ENCODE measurements around the gene BEX5. TPM values are rescaled to one million over a fixed set of nuclear protein-coding genes. Genes with fewer than 3 reads are reported as not detected.
"Not testable (repeated sequence)": the region's sequence is repeated elsewhere in the genome, so short reads cannot be mapped to it uniquely, and the experiment has no call there.

The BEX5 gene
- total RNA-seq (10 to 100 TPM in 1 of 5 experiments, 1 to 10 TPM in 4; 1.8 to 10.1 (median 6.8) TPM), polyA plus RNA-seq (10 to 100 TPM; 11.5 to 13.2 TPM), total RNA-seq (9.2 reads per million, percentile 34 among the genes with 10 or more reads in this experiment)

DNA sequence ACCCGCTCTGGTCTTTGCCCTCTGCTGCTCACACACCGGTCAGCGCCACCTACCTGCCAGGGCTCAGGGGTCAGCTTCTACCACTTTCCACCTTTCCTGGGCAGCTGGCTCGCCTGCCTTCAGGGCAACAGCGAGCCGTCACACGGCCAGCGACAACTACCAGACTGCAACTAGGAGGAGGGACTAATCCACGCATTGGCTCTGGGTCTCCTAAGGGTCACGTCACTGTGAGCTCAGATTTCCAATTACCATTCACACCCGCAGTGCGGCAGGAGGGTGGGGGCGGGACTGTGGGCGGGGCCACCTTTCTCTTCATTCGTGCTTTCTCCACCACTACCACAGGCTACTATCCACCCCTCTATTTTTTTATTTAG is at the start of gene BEX5:
Gene BEX5 (minus strand): TSS at position 172 of the 374 bp plus-strand sequence. CDS start 1,712 bp downstream, outside the sequence.
- Histone ChIP-seq H3K36me3 (ENCODE audit: control insufficient read depth in 2 of 3, insufficient read depth in 3 of 3, low read length in 3 of 3) (no peaks in the 10 kb centered on the region), H3K27me3 (ENCODE audit: control insufficient read depth in 2 of 2, insufficient read depth in 2 of 2, low read length in 2 of 2) (no peaks in the 10 kb centered on the region), H3K4me3 (ENCODE audit: low read length) (peak within 1 kb of the TSS; percentile 74), H3K9me3 (ENCODE audit: control insufficient read depth in 2 of 3, low read length in 3 of 3) (no peaks in the 10 kb centered on the region), H3K4me1 (ENCODE audit: control insufficient read depth in 2 of 2, insufficient read depth in 2 of 2, low read length in 2 of 2) (no peaks in the 10 kb centered on the region), H3K27ac (ENCODE audit: low read depth, low read length) (peak within 1 kb of the TSS; percentile 83)
- Mint-ChIP-seq H3K4me1 (peaks cover 4 to 20% (median 5%) of the 10 kb centered on the region in 7 donors), H3K4me3 (peak within 1 kb of the TSS; percentile 92 to 99 (median 98)), H3K9me3 (no peaks in the 10 kb centered on the region), H3K27ac (peak within 1 kb of the TSS; percentile 92 to 99 (median 96)), H3K27me3 (peaks cover 0 to 6% (median 0%) of the 10 kb centered on the region in 5 donors), H3K36me3 (no peaks in the 10 kb centered on the region)
- DNase-seq (peak in 8 of 9 donors; percentile 20 to 74 (median 62)), ATAC-seq (peak; percentile 98)
- intact Hi-C loops (cut with micrococcal nuclease): loop anchor here (1.0 to 5.0 kb wide), 14 partner anchors 27 to 1763 kb away; partner anchors contain the start of genes ARMCX6 (in 1 of the 2), GPRASP1 (in 1 of the 2), GPRASP2 (in 1 of the 2) and MORF4L2 (in 1 of the 2)
- CTCF ChIA-PET: no interaction called here
- POLR2A ChIA-PET: interaction anchor here (0.6 to 1.2 kb wide), 2 partner anchors 224 to 1106 kb away, joined by 5 to 8 read pairs; partner anchors contain the start of gene ZMAT1

DNA sequence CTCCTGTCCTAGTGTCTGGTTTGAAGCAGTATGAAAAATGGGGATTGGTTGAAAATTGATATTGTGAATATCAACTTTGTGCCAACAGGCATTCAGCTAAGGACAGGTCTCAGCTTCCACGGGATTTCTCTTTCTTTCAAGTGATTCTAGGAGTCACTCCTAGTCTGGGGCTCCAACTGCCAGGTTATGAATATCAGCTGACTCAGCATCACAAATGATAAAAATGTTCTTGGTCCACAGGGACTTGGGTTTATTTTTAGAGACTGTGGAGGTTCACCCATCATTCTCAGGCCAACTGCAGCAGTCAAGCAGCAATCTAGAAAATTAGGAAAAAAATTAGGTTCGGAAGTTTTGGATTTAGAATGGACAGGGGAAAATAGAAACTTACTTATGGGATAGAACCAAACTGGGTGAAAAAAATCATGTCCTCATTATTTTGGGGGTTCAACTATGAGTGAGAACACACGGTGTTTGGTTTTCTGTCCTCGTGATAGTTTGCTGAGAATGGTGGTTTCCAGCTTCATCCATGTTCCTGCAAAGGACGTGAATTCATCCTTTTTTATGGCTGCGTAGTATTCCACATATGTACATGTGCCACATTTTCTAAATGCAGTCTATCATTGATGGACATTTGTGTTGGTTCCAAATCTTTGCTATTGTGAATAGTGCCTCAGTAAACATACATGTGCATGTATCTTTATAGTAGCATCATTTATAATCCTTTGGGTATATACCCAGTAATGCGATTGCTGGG is 30.4 kb upstream of the BEX5 start:
- Histone ChIP-seq H3K27me3 (ENCODE audit: control insufficient read depth in 2 of 2, insufficient read depth in 2 of 2, low read length in 2 of 2) (no peaks in the 10 kb centered on the region), H3K4me1 (ENCODE audit: control insufficient read depth in 2 of 2, insufficient read depth in 2 of 2, low read length in 2 of 2) (no peaks in the 10 kb centered on the region), H3K36me3 (ENCODE audit: control insufficient read depth in 2 of 3, insufficient read depth in 3 of 3, low read length in 3 of 3) (no peaks in the 10 kb centered on the region), H3K4me3 (ENCODE audit: low read length) (no peak overlapping the region), H3K27ac (ENCODE audit: low read depth, low read length) (no peak overlapping the region), H3K9me3 (ENCODE audit: control insufficient read depth in 2 of 3, low read length in 3 of 3) (no peaks in the 10 kb centered on the region)
- Mint-ChIP-seq H3K4me3 (no peak overlapping the region), H3K36me3 (peaks cover 0 to 3% (median 0%) of the 10 kb centered on the region in 5 donors), H3K27me3 (peaks cover 0 to 5% (median 3%) of the 10 kb centered on the region in 5 donors), H3K9me3 (peaks cover 0 to 14% (median 9%) of the 10 kb centered on the region in 11 donors), H3K4me1 (no peaks in the 10 kb centered on the region), H3K27ac (no peak overlapping the region)
- intact Hi-C loops (cut with micrococcal nuclease): no loop called here
- DNase-seq: no peak
- ATAC-seq: no peak
- ChIA-PET CTCF (no interaction called here), POLR2A (no interaction called here)

DNA sequence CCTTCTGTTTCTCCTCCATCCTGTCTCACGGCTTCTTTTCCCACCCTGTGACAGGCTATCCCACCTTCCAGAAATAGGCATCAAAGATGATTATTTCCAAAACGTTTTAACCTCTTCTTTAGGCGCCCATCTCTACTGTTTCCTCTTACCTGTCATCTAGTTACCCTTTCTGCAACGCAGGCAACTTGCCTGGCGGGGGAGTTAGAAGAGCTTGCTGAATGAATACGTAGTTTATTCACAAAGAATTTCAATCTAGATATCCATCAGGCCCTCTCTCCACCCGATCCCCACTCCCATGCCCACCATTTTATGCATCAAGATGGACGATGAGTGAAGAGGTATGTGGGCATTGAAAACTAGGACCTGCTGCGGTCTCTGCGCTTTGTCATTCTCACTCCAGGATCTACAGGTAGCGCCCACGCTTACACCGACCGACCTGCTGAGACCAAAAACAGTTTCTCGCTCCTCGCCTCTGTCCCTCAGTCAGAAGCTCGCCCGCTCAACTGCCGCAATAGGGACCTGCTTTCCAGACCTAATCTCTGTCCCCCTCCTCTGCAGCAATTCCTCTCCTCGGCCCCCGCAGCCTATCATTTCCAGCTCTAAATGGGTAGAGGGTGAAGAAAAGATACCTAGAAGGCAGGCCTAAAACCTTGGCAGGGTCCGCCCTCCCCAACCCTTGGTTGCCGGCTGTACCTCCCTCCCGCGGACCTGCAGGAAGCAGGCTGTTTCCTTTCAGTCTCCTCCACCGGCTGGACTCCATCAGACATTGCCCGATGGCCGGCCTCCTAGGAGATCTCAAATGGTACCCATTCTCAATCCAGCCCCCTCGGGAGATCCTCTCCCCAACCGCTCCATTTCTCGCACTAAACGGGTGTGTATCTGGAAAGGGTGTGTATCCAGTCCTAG is 624 bp downstream of the BEX5 start:
- ATAC-seq (peak; percentile 54), DNase-seq (peak in 8 of 9 donors; percentile 5 to 45 (median 37))
- Histone ChIP-seq H3K4me3 (ENCODE audit: low read length) (peak overlapping the region; percentile 74), H3K27ac (ENCODE audit: low read depth, low read length) (peak overlapping the region; percentile 83), H3K27me3 (ENCODE audit: control insufficient read depth in 2 of 2, insufficient read depth in 2 of 2, low read length in 2 of 2) (no peaks in the 10 kb centered on the region), H3K4me1 (ENCODE audit: control insufficient read depth in 2 of 2, insufficient read depth in 2 of 2, low read length in 2 of 2) (no peaks in the 10 kb centered on the region), H3K36me3 (ENCODE audit: control insufficient read depth in 2 of 3, insufficient read depth in 3 of 3, low read length in 3 of 3) (no peaks in the 10 kb centered on the region), H3K9me3 (ENCODE audit: control insufficient read depth in 2 of 3, low read length in 3 of 3) (no peaks in the 10 kb centered on the region)
- ChIA-PET CTCF (no interaction called here), POLR2A (interaction anchor here (1.2 kb wide), 1 partner anchor 224 kb away, joined by 8 read pairs; the partner anchor contains the start of gene ZMAT1)
- Mint-ChIP-seq H3K4me3 (peak overlapping the region; percentile 92 to 99 (median 98)), H3K27ac (peak overlapping the region; percentile 92 to 99 (median 96)), H3K27me3 (peaks cover 0 to 3% (median 0%) of the 10 kb centered on the region in 5 donors), H3K9me3 (no peaks in the 10 kb centered on the region), H3K36me3 (no peaks in the 10 kb centered on the region), H3K4me1 (peaks cover 3 to 20% (median 5%) of the 10 kb centered on the region in 7 donors)
- intact Hi-C loops (cut with micrococcal nuclease): loop anchor here (1.0 to 5.0 kb wide), 12 partner anchors 26 to 1764 kb away; partner anchors contain the start of genes ARMCX6 (in 1 of the 2), GPRASP1 (in 1 of the 2), GPRASP2 (in 1 of the 2) and TIMM8A (in 1 of the 2)

DNA sequence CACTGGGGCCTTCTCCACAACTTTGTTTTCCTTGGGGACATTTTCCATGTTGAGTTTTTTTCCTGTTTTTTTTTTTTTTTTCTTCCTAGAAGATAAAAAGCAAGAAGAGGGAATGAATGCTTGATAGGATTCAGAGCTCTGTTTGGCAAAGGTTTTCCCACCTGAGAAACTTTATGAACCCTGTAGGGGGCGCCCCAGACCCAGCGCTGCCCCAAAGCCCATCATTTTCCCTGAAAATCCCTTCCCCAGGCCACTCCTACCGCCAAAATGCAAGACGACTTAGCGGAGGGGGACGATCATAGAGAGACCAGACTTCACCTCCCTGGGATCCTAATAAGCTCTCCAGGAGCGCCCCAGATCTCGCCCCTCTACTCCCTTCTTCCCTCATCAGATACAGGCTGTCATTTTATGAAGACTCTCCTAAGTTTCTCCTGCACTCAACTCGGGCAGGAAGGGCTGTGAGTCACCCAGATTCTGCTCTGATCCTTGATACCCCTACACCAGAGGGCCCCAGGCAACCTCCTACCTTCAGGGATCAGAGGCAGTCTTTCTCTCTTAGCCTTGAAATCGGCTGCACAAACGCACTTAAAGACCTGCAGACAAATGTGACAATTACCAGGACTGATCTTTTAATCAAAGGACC is 1.4 kb downstream of the BEX5 start:
- Mint-ChIP-seq H3K27ac (peak overlapping the region; percentile 92 to 99 (median 96)), H3K4me1 (peaks cover 3 to 20% (median 5%) of the 10 kb centered on the region in 7 donors), H3K9me3 (no peaks in the 10 kb centered on the region), H3K27me3 (no peaks in the 10 kb centered on the region), H3K4me3 (peak overlapping the region; percentile 92 to 99 (median 98)), H3K36me3 (no peaks in the 10 kb centered on the region)
- CTCF ChIA-PET: no interaction called here
- POLR2A ChIA-PET: no interaction called here
- Histone ChIP-seq H3K27me3 (ENCODE audit: control insufficient read depth in 2 of 2, insufficient read depth in 2 of 2, low read length in 2 of 2) (no peaks in the 10 kb centered on the region), H3K27ac (ENCODE audit: low read depth, low read length) (peak overlapping the region; percentile 83), H3K4me3 (ENCODE audit: low read length) (peak overlapping the region; percentile 74), H3K9me3 (ENCODE audit: control insufficient read depth in 2 of 3, low read length in 3 of 3) (no peaks in the 10 kb centered on the region), H3K36me3 (ENCODE audit: control insufficient read depth in 2 of 3, insufficient read depth in 3 of 3, low read length in 3 of 3) (no peaks in the 10 kb centered on the region), H3K4me1 (ENCODE audit: control insufficient read depth in 2 of 2, insufficient read depth in 2 of 2, low read length in 2 of 2) (no peaks in the 10 kb centered on the region)
- DNase-seq: peak in 6 of 9 donors; percentile 2 to 15 (median 4)
- intact Hi-C loops (cut with micrococcal nuclease): loop anchor here in 1 of 2 donors (2.0 kb wide), 4 partner anchors 26 to 1764 kb away; partner anchors contain the start of gene GPRASP1
- ATAC-seq: no peak

DNA sequence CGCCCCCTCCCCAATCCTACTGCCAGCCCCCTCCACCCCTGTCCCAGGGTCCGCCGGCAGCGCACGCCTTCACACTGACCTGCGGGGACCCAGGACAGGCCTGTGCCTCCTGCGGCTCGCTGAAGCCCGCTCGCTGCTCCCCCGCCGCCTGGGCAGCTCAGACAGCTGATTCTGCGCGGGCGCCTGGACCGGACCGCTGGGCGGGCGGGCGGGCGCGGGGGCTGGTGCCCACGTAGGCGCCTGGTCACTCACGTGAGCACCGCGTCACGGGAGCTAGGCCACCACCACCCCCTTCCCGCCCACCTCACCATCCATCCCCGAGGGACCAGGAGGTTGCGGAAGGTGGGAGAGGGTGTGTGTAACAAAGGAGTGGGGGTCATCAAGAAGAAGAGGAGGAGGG is 13.5 kb downstream of the BEX5 start, which contains the start of gene TCEAL6:
Gene TCEAL6 (minus strand): TSS at position 208 of the 400 bp plus-strand sequence.
- intact Hi-C loops (cut with micrococcal nuclease); H3K27ac Mint-ChIP-seq; H3K36me3 Mint-ChIP-seq; CTCF ChIA-PET; H3K27me3 ChIP-seq (ENCODE audit: control insufficient read depth in 2 of 2, insufficient read depth in 2 of 2, low read length in 2 of 2); H3K27ac ChIP-seq (ENCODE audit: low read depth, low read length); H3K9me3 ChIP-seq (ENCODE audit: control insufficient read depth in 2 of 3, low read length in 3 of 3); POLR2A ChIA-PET; H3K4me3 ChIP-seq (ENCODE audit: low read length); H3K4me1 Mint-ChIP-seq; H3K36me3 ChIP-seq (ENCODE audit: control insufficient read depth in 2 of 3, insufficient read depth in 3 of 3, low read length in 3 of 3); DNase-seq; H3K9me3 Mint-ChIP-seq; ATAC-seq; H3K4me1 ChIP-seq (ENCODE audit: control insufficient read depth in 2 of 2, insufficient read depth in 2 of 2, low read length in 2 of 2): not testable (repeated sequence)
- peak within 1 kb of the TSS in 3 of 10 donors; percentile 5 to 51 (median 17) for H3K4me3 Mint-ChIP-seq
- H3K27me3 Mint-ChIP-seq: peaks cover 17 to 36% (median 30%) of the 10 kb centered on the region in 5 donors

DNA sequence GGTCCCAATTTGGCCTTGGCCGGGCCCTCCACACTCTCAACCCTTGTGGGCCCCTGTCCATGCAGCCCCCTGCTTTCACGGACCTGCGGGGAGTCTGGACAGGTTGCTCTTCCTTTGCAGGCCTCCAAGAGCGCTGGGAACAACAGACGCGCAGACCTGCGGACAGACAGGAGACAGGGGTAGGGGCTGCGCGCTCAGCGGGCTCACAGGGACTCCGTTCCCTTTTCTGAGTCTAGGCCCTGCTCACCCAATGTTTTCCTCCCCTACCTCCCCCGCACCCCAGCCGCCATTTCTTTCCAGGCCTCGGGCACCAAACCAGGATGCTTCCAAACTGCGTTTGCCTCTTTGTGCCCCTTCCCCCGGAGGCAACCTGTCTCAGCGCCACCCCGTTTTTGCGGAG is 14.1 kb downstream of the BEX5 start:
- H3K9me3 Mint-ChIP-seq; DNase-seq; H3K4me3 ChIP-seq (ENCODE audit: low read length); intact Hi-C loops (cut with micrococcal nuclease); H3K36me3 ChIP-seq (ENCODE audit: control insufficient read depth in 2 of 3, insufficient read depth in 3 of 3, low read length in 3 of 3); POLR2A ChIA-PET; H3K4me1 Mint-ChIP-seq; H3K4me1 ChIP-seq (ENCODE audit: control insufficient read depth in 2 of 2, insufficient read depth in 2 of 2, low read length in 2 of 2); H3K27ac ChIP-seq (ENCODE audit: low read depth, low read length); H3K4me3 Mint-ChIP-seq; H3K27me3 ChIP-seq (ENCODE audit: control insufficient read depth in 2 of 2, insufficient read depth in 2 of 2, low read length in 2 of 2); H3K27ac Mint-ChIP-seq; CTCF ChIA-PET; H3K36me3 Mint-ChIP-seq; ATAC-seq; H3K9me3 ChIP-seq (ENCODE audit: control insufficient read depth in 2 of 3, low read length in 3 of 3): not testable (repeated sequence)
- H3K27me3 Mint-ChIP-seq: peaks cover 17 to 36% (median 30%) of the 10 kb centered on the region in 5 donors

All from naive thymus-derived CD4-positive, alpha-beta T cell (primary cell).